Activated CD4-positive, alpha-beta T cell treated with anti-CD3 and anti-CD28 coated beads, Interleukin-10, Interleukin-2, amounts not matched to agents 100 ng/mL and 50 ng/mL, durations not matched to agents 16 hours and 8 hours (primary cell): Measurements from ENCODE around the gene TBL1X.
"Not testable (repeated sequence)": the region's sequence is repeated elsewhere in the genome, so short reads cannot be mapped to it uniquely, and the experiment has no call there.

Source experiments
- DNase-seq: peaks from one replicate; pipeline ENCODE4 v3.0.0-alpha.2; 2020

TBL1X gene

GRCh38 chrX:9459186-9459748 lies 5.6 kb upstream of the TBL1X start:
- no peak for DNase-seq

GRCh38 chrX:9461087-9461486 lies 3.8 kb upstream of the TBL1X start:
- DNase-seq, result no peak

DNA sequence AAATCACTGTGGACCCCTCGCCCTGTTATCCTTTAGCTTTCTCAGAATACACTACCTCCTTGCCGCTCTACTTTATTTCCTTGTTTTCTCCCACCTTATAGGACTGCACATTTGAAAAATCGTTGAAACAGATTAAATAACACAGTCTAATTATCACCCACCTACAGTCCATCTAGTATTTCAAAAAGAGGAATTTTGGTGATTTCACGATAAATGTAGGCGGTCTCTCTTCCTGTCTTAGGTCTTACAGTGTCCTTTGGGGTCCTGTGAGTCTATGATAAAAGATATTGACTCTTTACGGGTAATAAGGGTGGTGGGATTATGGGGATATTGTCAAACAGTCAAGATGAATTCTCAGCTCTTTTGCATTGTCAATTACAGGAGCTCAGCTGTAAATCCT lies 2.4 kb upstream of the TBL1X start:
- no peak for DNase-seq

GRCh38 chrX:9465380-9466123 lies 694 bp downstream of the TBL1X start:
- peak; percentile 21 for DNase-seq

DNA sequence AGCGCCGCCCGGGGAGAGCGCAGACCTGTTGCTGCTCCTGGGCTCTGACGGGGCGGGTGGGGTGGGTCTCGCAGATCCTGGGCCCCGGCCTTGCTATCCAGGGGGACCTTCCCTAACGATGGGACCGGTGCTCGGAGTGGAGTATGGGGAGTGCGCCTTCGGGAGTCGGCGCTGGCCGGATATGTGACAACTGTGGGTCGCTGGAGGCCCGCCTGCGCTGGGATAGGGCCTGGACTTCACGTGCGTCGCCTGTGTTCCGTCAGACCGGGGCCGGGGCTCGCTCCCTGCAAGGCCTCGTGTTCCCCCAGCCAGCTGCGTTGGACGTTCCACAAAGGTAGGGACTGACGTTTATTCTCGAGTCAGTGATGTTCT lies 1.3 kb downstream of the TBL1X start:
- no peak for DNase-seq

- no peak for DNase-seq
Observed at GRCh38 chrX:9466736-9467135, 1.9 kb downstream of the TBL1X start.

DNA sequence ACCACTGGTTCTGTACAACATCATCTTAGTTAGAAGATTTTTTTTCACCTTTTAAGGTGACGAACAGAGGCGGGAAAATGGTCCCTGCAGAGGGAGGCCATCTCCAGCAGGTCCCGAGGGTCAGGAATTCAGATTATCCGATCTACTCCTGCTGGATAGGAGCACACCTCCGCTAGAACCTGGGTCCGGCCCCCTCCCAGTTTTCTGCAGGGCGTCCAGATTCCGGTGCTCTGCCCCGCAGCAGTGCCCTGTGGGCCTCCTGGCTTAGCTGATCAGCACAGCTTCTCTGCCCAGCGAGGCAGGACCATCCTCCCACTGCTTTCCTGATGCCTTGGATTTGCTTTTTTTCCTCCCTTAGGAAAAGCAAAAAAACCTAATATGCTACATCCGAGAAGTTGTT lies 2.3 kb downstream of the TBL1X start:
- no peak for DNase-seq

GRCh38 chrX:9467751-9468150 lies 2.9 kb downstream of the TBL1X start:
- no peak for DNase-seq

DNA sequence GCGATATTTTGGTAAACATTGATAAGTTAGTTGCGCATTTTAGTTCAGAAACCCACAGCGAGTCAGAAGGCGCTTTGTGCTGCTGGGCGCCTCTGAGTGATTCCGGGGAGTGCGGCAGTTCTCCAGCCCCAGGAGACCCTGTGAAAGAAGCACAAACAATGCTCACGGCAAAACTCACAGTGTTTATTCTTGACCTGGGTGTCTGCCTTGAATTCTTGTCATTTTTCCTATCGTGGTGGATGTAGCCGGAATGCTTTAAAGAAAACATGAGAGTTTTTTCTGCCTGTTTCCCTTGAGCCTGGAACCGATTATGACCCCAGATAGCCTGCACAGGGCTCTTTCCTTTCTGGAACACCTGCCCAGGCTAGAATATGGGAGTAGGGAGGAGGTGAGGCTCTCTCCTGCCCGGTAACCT lies 6.7 kb downstream of the TBL1X start:
- DNase-seq, result no peak

DNA sequence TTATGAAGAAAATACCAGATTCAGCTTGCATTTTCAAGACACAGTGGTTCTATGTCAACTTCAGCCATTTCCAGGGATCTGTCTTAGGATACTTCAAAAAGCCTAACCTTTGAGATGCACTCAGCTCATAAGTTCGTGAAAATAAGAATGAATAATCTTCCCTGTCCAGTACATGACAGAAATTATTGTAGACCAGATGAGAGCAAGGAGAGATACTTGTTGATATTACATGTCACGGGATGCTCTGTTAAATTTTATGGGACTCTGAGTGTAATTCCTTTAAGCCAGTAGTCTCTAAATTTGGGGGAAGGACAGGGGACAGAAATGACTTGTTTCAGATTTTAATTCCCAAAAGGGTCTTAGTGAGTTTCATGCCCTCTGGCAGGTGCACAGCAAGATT lies 8.8 kb downstream of the TBL1X start:
- no peak for DNase-seq

- not testable (repeated sequence) for DNase-seq
Observed at GRCh38 chrX:9475417-9475816, 10.6 kb downstream of the TBL1X start.

DNA sequence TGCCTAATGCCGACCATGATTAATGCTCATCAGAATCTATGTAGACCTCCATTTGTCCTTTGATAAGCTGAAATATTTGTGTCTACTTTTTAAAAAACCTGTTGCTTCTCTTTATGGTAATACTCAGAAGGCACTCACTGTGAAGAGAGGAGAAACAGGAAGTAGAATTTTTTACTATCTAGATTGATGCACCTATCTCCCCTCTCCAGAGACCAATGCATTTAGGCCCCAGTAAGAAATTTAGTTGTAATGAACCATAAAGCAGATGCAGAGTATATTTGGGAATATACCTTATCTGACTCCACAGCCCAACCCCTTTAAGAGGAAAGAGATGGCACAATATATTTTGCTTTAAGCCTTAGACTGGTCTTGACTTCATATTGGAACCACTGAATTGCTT lies 11.1 kb downstream of the TBL1X start:
- no peak for DNase-seq

GRCh38 chrX:9476810-9477575 lies 12.1 kb downstream of the TBL1X start:
- no peak for DNase-seq

GRCh38 chrX:9482408-9482807 lies 17.6 kb downstream of the TBL1X start:
- no peak for DNase-seq

GRCh38 chrX:9482837-9483236 lies 18.0 kb downstream of the TBL1X start:
- DNase-seq, result no peak

DNA sequence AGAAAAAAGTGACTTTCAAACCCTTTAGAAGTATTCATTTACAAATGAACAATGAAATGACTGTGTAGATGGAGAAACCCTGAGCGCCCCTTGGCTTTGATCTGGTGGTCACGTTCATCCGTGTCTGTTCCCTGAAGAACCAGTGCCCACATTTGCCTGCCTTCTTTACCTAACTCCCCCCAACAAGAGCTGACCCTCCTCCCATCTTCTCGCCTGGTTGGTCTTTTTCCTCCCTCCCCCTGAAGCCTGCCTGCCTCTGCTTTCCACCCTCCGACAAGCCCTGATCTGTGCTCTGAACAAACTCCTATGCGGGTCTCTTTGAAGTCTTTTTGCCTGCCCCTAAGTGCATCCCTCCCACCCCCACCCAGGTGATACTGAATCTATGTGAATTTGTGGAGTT lies 18.5 kb downstream of the TBL1X start:
- DNase-seq, result no peak

GRCh38 chrX:9486786-9487387 lies 22.0 kb downstream of the TBL1X start:
- DNase-seq, result no peak

- no peak for DNase-seq
Observed at GRCh38 chrX:9488586-9488985, 23.7 kb downstream of the TBL1X start.

GRCh38 chrX:9489234-9489633 lies 24.4 kb downstream of the TBL1X start:
- DNase-seq, result no peak

- DNase-seq, result no peak
Observed at GRCh38 chrX:9492901-9493300, 28.0 kb downstream of the TBL1X start.

DNA sequence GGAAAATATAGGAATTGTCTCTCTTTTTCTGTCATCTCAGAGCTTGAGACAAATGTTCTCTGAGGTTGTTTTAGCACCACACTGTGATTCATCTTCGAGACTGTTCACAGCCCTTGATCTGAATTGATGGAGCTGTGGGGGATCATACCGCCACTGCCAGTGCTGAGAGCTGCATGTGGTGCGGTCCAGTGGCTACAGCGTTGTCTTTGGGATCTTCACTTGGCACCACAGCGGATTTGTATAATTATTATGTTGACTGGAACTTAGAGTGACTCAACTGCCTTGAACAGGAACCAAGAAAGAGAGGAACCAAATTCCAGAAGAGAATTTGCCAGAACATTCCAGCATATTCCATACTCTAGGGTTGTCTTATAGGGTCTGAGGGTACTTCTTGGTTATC lies 29.1 kb downstream of the TBL1X start:
- DNase-seq, result no peak

DNA sequence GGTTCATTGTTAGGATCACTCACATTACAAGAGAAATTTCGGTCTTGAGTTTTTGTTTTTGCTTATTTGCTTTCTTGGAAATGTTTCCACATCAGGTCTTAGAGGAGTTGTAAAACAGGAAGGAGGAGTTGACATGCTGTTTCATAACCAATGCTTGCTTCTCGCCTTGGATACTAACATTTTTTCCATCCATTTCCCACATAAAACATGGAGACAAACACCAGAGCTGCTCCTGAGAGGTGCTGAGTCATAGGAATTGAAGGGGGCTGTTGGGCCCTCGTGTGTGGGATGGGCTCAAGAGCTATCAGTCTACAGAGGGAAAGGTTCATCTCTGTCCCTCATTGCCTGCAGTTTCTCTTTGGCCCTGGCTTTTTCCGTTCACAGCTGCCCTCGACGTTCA lies 29.9 kb downstream of the TBL1X start:
- no peak for DNase-seq

- no peak for DNase-seq
Observed at GRCh38 chrX:9495496-9495895, 30.6 kb downstream of the TBL1X start.

DNA sequence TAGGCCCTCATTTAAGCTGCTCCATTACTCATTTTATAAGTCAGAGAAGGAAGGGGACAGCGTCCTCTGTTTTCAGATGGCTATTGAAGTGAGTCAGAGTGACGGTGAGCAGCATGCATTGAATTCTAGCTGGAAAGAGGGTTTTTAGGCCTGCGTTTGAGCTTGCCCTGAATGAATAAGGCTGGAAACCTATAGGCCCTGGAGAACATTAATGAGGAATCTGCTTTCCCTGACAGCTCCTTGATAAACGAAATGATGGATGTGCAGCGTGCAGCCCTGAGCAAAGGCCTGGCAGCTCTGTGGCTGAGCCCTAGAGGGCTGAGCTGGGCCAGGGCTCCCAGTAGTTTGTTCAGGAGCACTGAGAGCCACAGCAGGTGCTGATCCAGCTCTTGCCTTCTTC lies 33.4 kb downstream of the TBL1X start:
- DNase-seq, result no peak
